ENCODE measurements around the gene NSG1.

The NSG1 gene

DNA sequence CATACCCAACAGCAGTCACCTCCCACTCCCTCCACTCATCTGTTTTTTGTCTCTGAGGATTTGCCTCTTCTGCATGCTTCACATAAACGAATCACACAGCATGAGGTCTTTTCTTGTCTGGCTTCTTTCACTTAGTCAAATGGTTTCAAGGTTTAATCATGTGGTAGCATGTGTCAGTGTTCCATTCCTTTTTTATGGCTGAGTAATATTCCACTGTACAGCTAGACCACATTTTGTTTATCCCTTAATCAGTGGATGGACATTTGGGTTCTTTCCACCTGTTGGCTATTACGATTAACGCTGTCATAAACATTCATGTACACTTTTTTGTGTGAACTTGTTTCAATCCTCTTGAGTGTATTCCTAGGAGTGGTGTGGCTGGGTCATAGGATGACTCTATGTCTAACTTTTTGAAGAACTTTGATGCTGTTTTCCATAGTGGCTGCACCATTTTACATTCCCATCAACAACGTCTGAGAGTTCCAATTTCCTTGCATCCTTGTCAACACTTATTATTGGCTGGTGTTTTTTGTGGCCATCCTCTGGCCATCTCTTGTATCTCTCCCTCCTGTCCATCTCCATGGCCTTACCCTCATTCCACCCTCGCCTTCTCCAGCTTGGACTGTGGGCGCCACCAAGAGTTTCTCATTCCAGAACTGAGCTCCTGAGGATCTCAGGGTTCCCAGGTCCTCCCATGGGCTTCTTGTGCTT is 12.4 kb upstream of the NSG1 start:
- DNase-seq (ENCODE audit: low read depth): no peak

DNA sequence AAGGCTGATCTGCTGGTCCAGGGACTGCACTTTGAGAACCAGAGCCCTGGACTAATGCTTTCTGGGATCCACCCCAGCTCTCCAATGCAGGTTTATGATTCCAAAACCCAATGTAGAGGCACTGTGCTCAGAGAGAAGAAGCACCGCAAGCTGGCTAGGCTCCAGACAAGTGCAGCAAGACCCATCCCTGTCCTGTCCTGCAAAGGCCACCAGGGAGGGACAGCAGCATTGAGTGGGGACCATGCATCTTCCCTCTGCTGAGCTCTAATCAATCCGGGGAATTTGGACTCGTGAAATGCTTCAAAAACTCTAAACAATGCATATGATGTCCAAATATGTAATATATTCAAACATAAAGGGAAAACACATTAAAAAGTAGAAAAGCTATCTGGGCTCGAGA is 10.8 kb upstream of the NSG1 start:
- DNase-seq (ENCODE audit: low read depth): no peak

DNA sequence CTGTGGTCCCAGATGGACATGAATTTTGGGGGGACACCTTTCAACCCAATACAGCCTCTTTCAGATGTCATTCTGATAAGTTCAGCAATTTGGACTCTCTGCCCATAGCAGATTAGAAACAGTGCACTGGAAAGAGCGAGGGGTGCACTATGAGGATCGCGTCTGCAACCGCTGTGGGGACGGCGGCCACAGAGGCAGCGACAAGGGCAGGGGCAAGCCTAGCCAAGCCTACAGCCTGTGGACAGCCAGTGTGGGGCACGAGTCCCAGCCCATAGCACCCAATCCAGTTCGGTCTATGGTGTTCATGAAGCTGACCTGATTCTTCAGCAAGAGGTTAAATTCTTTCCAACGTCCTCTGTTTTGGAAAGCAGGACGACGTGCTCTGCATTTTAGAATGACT is 9.7 kb upstream of the NSG1 start:
- no peak for DNase-seq (ENCODE audit: low read depth)

DNA sequence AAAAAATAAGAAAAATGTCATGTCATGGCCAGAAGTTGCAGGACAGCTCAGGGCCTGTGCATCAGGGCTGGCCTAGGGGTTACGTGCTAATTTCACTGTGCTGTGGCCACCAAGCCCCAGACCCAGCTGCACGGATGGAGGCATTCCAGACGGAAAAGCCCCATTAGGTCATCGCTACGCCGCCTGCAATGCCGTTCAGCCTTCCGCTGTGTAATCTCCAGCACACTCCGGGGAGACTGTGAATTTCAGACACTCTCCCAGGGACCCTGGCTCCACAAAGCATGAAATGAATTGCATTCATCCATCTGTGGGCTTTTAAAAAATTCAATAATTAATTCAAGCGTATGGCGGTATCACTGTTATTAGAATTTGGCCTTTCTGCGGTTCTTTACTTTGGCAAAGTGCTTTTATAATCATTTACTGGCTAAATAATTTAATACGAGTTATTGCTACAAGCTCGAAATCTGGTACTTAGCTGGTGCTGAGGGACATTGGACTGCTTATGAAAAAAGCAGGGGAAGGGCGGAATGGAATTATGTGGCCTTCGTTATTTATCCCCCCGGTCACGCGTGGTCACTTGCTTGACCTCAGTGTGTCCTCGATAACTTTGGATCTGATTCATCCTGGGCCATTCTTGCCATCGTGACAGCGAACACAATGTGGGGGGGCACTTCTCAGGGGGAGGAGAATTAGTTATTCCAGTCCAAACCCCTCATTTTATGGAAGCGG is 9.0 kb upstream of the NSG1 start:
- DNase-seq (ENCODE audit: low read depth): no peak

DNA sequence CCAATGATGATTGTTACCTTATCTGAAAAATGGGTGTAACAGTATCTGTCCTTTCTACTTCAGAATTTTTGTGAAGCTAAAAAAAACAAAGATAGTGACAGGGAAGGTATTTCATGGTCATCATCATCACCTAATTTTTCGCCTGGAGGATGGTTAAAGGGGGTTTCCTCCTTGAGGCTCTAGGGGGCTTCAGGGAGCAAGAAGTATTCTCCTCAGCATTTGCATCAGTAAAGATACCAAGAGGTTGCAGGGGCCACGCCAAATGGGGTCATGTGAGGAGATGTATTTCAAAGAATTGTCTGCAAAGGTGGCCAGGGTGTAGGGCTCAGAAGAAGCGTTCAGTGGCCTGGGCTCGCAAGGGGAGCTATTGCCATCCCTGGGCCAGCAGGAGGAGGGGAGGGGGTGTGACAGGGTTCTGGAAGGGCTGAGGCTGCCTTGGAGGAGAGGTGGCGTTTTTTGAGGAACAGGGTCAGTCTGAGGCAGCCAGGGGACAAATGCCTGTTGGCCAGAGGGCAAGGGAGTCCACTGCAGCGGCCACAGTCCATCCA is 7.3 kb upstream of the NSG1 start:
- no peak for DNase-seq (ENCODE audit: low read depth)

DNA sequence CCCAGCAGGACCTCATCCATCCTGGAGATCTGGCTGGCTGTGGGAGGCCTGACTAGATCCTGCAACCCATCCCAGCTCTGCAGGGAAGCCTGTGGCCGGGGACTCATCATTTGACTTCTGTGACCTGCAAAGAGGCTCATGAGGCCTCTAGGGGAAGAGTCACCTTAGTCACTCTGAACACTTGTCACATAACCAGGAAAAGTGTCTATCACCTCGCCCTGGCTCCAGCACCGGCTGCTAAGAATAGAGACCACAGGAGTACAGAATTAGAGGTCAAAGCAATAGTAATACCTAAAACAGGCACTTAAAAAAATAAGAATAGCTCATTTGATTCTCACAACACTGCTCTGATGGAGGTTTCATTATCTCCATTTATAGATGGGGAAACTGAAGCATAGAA is 3.8 kb upstream of the NSG1 start:
- no peak for DNase-seq (ENCODE audit: low read depth)

DNA sequence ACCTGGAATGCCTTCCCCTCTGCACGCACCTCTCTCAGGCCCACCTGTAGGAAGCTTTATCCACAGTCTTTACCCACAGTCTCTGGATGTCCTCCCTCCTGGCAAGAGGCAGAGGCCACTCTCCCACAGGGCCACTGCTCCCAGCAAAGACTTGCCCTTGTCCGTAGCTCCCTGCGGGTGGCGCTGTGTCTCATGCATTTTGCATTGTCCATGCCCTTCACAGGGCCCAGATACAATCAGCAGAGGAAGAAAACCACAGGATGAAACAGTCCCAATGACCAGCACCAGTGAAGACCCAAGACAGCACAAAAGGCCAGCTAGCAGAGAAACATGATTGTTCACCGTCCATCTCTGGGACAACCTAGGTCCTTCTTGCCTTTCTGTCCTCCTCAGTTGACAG is 2.1 kb upstream of the NSG1 start:
- no peak for DNase-seq (ENCODE audit: low read depth)

DNA sequence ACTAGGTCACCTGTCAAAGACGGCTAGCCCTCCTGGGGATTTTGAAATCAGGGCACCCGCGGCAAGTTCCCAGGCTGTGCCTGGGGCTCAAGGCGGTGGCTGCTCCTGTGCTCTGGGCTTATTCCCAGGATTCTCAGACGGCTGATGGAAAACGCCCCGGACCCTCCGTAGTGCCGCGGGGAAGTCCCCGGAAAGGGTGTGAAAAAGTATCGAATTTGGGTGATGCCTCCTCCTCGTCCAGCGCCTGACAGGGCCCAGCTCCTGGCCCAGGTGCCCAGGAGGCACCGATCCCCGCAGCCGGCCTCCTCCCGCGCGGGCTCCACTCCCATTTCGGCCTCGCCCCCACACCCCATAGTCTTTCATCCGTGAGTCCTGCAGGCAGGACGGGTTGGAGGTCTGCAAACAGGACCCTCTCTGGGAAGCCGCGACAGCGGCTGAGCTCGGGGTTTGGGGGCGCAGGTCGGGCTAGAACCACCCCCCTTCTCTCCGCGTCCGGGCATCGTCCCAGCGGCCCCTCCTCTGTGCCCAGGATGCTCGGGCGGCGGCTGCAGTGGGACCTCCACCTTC is 1.1 kb upstream of the NSG1 start:
- no peak for DNase-seq (ENCODE audit: low read depth)

DNA sequence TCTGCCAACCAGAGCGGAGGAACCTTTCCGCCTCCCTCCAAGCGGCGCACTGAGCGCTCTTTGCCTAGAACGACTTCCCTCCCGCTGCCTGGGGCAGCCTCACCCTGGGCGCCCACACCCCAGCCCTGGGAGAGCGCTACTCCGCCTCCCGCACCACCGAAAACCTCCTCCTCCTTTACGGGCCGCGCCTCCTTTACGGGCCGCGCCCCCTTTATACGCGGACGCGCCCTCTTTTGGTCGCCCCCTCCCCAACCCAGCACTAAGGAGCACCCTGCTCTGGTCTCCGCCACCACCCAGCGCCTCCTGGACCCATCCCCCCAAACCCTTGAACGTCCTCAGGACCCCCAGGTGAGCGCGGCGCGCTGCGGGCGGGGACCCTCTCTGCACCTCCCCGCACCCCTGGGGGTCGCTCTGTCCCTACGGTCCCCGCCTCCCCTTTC is 586 bp upstream of the NSG1 start:
- no peak for DNase-seq (ENCODE audit: low read depth)

DNA sequence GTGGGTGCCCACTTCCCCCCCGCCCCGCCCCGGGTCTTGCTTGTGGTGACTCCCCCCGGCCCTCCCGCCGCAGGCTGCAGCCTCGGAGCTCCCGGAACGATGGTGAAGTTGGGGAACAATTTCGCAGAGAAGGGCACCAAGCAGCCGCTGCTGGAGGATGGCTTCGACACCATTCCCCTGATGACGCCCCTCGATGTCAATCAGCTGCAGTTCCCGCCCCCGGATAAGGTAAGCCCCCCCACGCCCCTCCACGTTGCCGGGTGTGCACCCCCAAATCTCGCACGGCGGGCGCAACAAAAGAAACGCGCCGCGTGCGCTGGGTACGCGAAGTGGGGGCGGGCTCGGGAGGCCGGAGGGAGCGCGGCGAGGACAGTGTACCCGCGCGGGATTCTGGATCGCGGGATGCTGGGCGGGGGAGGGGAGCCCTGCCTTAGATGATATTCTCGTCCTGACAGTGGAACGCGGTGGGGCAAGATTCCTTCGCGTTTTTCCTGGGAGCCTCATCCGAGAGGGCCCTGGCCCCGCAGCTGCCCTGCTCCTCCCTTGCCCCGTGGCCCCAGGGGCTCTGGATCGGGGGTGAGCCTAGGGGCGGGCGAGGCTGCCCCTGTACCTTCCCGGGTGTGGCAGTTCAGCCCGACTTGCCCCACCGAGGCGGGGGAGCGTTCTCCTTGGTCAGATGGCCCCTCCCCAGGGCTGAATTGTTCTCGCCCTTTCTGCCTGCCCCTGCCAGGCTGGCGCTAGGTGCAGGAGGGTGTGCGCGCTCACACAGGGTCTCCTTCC is 819 bp downstream of the NSG1 start:
- DNase-seq (ENCODE audit: low read depth): no peak

DNA sequence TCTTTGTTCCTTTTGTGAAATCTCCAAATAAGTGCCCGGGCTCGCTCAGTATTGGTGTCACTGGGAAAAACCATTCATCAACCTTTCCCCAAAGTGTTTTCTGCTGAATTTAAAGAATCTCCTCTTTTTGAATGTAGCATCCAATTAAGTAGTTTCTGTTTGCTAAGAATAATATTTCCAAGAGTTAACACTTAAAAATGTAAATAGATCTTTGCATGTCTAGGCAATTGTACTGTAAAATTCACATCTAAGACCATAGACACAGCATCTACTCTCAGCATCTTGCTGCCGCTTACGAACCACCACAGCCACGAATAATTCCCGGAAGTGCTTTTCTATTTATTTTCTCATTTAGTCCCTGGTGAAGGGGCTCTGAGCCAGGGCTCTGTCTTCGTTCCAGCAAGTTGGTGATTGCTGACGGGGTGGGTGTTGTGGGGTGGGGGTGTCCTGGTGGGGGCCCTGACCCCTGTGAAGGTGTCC is 1.4 kb downstream of the NSG1 start:
- DNase-seq (ENCODE audit: low read depth): no peak

DNA sequence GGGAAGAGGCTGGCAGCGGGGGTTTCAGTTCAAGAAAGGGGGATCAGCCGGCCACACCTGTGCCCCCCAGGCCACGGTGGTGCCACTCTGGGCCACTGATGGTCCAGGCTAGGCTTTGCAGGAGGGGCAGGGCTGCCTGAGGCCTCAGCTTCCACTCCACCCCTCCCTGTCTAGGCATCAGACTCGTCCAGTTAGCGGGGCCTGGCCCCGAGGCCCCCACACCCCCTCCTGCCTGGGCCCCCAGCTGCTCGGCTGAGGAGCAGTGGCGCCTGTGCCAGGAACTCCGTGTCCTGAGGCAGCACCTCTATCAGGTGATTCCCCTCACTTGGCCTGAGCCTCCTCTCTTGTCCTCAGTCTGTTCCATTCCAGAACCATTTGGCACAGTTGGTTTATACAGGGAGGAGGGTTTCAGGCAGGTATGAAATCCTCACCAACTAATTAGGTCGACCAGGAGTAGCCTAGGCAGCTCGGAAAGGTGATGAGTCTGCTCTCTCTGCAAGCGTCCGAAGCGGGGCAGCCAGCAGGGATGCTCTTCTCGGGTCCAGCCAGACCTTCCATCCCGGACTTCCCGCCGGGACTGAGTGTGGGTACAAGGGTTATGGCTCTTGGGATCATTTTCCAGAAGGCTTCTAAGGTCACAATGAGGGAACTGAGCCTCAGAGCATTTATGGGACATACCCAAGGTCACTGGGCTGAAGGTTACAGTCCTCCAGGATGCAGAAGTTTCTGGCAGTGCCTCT is 2.1 kb downstream of the NSG1 start:
- DNase-seq (ENCODE audit: low read depth): no peak

DNA sequence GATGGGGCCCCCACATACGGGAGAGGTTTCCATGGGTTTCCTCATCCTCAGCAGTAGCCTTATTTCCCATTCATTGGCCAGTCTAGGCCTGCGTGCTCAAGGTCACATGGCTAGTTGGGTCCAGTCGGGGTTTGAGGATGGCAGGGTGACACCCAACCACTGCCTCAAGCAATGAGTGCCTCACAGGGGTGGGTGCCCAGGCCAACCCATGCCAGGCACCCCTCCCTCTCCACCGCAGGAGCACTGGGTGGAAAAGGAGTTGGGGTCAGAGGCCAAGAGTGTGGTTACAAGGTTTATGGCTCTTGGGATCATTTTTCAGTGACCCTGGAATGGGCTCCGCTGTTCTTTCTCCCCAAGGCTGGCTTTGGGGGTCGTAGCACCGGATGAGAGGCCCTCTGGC is 3.1 kb downstream of the NSG1 start:
- no peak for DNase-seq (ENCODE audit: low read depth)

DNA sequence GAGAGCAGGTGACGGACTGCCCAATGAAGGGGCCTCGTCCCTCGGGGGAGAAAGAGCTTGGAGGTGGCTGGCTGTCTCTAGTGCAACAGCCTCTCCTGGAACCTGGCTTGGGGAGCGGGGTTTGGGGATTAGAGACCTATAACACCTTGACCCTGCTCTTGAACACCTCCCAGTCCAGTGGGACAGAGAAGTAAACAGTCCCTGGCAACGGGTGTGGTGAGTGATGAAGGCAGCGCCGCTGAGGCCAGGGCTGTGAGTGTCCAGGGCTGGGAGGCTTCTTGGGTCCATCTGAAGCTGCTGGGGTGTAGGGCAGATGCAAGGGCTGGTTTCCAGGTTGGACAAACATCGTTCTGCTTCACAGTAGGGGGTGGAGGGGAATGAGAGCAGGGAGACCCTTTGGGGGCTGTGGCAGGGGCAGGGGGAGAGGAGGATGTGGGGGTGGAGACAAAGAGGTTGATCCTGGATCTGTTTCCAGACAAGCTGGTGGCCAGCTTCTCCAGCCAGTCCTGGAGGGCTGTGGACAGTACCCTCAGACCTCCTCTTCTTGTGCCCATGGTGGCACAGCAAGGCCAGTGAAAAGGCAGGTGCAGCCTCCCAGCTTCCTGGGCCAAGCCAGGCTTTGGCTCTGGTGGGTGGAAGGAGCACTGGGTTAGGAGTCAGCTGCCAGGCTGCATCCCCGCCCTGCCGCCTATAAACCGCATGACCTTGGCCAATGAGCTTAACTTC is 3.8 kb downstream of the NSG1 start:
- DNase-seq (ENCODE audit: low read depth): no peak

DNA sequence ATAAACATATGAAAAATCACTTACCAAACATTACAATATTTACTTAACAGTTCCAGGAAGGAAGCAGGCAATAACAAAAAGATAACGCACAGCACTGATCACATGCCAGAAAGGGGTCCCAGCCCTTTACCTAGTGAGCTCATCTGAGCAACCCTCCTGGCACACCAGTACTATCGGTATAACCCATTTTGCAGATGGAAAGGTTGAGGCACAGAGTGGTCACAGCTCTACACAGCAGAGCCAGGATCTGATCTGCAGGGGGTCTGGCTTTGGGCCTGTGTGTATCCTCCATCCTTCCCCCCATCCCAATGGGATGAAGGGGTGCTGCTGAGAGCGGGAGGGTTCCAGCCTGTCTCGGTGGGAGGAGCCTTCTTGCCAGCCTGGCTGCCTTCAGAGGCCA is 5.0 kb downstream of the NSG1 start:
- DNase-seq (ENCODE audit: low read depth): no peak

DNA sequence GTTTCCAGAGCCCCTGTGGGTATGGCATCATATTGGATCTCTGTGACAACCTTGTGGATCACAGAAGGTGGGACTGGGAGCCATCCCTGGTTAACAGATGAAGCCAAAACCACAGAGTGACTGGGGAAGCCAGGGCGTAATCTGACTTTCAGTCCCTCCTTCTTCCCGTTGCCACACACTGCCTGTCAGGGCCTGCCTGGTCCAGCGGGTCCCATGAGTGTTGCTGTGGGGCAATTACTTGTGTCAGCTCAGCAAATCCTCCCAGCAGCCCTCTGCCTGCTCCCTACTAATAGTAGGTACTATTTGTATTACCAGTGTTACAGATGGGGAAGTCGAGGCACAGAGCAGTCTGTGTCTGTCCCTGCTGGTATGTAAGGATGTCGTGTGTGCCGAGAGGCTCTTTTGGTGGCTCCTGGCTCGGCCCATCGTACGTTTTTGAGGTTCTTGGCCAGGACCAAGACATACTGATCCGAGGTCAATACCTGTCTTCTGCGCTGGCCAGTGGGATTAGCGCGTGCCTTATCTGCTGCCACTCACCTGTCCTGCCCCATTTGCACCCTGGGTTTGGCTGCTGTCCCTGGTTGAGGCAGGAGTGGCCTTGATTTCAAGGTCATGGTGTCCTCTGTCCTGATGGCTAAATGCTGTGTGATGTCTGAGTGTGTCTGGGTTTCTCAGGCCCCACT is 5.7 kb downstream of the NSG1 start:
- no peak for DNase-seq (ENCODE audit: low read depth)

DNA sequence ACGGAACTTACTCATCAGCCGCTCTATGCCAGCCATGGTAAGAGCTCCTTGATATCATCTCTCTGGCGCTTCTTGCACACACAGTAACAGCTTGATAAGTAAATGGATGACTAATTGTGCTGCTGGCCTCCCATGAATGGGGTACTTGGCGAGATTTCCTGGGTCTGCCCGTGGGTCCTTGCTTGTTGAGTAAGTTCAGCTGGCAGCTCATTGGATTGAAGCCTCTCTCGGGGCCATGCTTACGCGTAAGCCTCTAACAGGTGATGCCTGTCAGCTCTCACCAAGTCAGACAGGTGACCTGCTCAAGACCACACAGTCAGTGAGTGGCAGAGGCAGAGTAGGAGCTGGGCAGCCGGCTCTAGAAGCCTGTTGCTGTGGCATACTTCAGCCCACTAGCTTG is 7.7 kb downstream of the NSG1 start:
- no peak for DNase-seq (ENCODE audit: low read depth)

DNA sequence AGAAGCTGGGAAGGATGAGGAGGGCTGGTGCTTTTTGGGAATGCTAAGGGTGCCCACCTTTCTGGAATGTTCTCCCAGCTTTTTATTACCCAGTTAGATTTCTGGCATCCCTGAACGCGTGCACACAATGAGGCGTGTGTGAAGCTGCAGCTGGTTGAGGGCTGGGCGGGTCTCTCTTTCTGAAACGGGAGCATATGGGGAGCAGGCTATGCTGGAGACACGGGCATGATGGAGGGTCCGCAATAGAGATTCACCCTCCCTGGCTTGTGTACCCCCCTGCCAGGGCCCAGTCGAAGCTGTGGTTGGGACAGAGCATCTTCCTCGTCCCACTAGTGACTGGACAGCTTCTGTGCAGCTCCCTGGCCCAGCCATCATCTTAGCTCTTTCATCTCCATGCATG is 8.5 kb downstream of the NSG1 start:
- DNase-seq (ENCODE audit: low read depth): no peak

DNA sequence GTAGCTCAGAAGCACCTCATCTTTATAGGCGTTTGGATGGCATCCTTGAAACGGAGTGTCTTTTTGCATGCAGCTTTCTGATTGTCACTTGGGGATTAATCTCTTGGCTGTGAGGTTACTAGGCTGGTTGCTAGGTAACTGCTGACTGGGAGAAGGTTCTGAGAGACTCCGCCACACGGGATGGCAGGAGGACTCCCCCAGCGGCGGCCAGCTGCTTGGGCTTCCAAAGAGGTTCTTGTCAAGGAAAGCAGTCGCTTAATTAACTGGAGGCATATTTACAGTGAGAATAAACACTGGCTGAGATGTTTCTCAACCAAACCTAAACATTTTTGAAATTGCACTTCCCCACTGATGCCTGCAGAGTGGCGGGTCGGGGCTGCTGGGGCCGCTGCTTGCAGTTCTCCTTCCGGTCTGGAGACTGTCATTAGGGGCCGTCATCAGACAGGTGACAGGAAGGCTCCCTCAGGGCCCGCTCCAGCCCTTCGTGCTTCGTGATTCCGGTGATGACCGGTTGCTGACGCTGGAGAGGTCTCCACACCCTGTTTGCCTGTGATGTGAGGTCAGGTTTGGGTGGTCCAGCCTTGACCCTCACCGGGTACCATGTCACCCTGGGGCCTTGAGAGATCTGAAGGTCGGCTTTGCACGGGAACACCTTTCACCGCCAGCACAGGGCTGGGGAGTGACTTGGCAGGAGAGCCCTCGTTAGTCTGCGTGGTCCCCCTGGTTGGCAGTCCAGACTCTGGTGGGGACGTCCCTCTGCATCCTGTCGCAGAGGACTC is 9.1 kb downstream of the NSG1 start:
- no peak for DNase-seq (ENCODE audit: low read depth)
